Aorta (tissue), 5 donors: ENCODE data around the gene SYNE1. TPM values are rescaled to one million over a fixed set of nuclear protein-coding genes. Genes with fewer than 3 reads are reported as not detected.
"Not testable (repeated sequence)": the region's sequence is repeated elsewhere in the genome, so short reads cannot be mapped to it uniquely, and the experiment has no call there.

Experiments
- ATAC-seq: fragments of 200-7000 bp; cut with Tn5 transposase; one replicate; pipeline ENCODE4 v1.9.1; 2022; ENCODE audit warnings: moderate library complexity; ENCODE audit not compliant: low FRiP score
- DNase-seq, 2 donors: peaks; one replicate each; pipeline ENCODE4 v3.0.0-alpha.2; 2020
- H3K27ac ChIP-seq, 2 donors: one replicate each; pipeline ENCODE4 v1.5.1; 2013; ENCODE audit warnings: low read length in 2 of 2, mild to moderate bottlenecking in 2 of 2, moderate library complexity in 2 of 2, control low read depth in 1 of 2, inconsistent platforms in 1 of 2, low read depth in 1 of 2
- H3K27me3 ChIP-seq, 2 donors: one replicate each; pipeline ENCODE4 v1.6.1; 2013; ENCODE audit warnings: control low read depth in 1 of 2, low read length in 1 of 2, mild to moderate bottlenecking in 1 of 2, moderate library complexity in 1 of 2; ENCODE audit not compliant: insufficient read depth in 2 of 2, control insufficient read depth in 1 of 2
- H3K36me3 ChIP-seq, 2 donors: one replicate each; pipeline ENCODE4 v1.6.1; 2013; ENCODE audit warnings: control low read depth in 1 of 2, low read length in 1 of 2, mild to moderate bottlenecking in 1 of 2; ENCODE audit not compliant: insufficient read depth in 2 of 2, control insufficient read depth in 1 of 2
- H3K4me1 ChIP-seq, 2 donors: one replicate each; pipeline ENCODE4 v1.6.1; 2013; ENCODE audit warnings: low read length in 2 of 2, control low read depth in 1 of 2, mild to moderate bottlenecking in 1 of 2, moderate library complexity in 1 of 2; ENCODE audit not compliant: insufficient read depth in 2 of 2, control insufficient read depth in 1 of 2
- H3K4me3 ChIP-seq, 2 donors: one replicate each; pipeline ENCODE4 v1.5.1; 2013; ENCODE audit warnings: low read length in 2 of 2, control low read depth in 1 of 2, mild to moderate bottlenecking in 1 of 2
- H3K9me3 ChIP-seq: one replicate; pipeline ENCODE4 v1.6.1; 2013; ENCODE audit warnings: mild to moderate bottlenecking, low read length; ENCODE audit not compliant: control insufficient read depth
- WGBS, 2 donors: extraction: QIAGEN DNeasy Blood & Tissue Kit; methylation state at CpG; one replicate each; pipeline ENCODE4 v1.1.7; 2013; 5-methylcytosine and 5-hydroxymethylcytosine counted together
- intact Hi-C, 2 donors: fragments of 100-400 bp; cut with DNase I; formaldehyde crosslinking; loops; one replicate each; pipeline versions ENCODE4 v1.14.2 to v1.15.0; 2022
- polyA plus RNA-seq, 2 donors: library from polyadenylated mRNA; stranded (reverse); fragments of 200-250 nt; gene quantifications; one replicate each; pipeline ENCODE4 v1.2.3, GENCODE V29; 2013
- total RNA-seq, 2 donors: library from RNA; stranded (reverse); fragmentation: NEBNext Ultra II Directional; extraction: Animal tissue kit (Norgen Biotek cat#: 25700); gene quantifications; one replicate each; pipeline ENCODE4 v1.2.1, GENCODE V29; 2021
- donor health status: healthy with polysubstance abuse.
- donor health status: Bipolar disorder and iron deficiency.
- donor health status: DM: no; HTN: no; CAD: no.
- donor health status: DM: no; HTN: no; CAD: no.
- donor health status: DM: yes; HTN: yes; CAD: no.

The SYNE1 gene
- total and polyA plus RNA-seq, 4 donors: 54.3 to 356 (median 221) TPM

DNA sequence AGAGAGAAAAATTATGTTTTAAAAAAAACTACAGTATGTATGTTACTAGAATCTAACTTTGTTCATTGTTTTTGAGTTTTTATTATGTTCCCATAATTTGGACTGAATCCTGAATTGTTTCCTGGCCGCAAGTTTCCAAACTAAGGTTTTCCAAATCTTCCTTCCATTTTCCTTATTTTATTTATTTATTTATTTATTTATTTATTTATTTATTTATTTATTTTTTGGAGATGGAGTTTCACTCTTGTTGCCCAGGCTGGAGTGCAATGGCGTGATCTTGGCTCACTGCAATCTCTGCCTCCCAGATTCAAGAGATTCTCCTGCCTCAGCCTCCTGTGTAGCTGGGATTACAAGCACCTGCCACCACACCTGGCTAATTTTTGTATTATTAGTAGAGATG lies 215.7 kb downstream of the SYNE1 start:
- H3K4me3 ChIP-seq, H3K36me3 ChIP-seq, H3K27ac ChIP-seq, H3K4me1 ChIP-seq, ATAC-seq, H3K9me3 ChIP-seq, DNase-seq, H3K27me3 ChIP-seq, intact Hi-C loops: not testable (repeated sequence)
- WGBS, 2 donors: 89 to 97% methylated on average over 2 of the region's 2 CpGs

DNA sequence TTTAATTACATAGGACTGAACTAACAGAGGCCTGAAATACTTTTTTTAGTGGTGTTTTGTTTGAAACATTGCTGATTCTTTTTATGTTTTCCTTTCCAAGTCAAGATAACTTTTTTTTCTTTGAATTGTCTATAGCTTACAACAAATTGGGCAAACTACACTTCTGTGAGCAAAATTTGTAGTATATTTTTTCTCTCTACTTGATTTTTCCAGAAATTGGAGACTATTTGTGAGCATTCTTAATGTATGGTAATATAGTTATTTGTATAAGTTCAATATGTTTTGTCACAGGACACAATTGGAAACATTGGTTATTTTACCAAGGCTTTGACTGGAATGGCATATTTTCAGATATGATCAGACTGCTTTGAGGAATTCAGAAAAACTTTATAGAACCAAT lies 216.5 kb downstream of the SYNE1 start:
- DNase-seq: no peak
- Histone ChIP-seq H3K27ac (no peak overlapping the region), H3K27me3 (no peaks in the 10 kb centered on the region), H3K4me3 (no peak overlapping the region), H3K9me3 (no peaks in the 10 kb centered on the region), H3K4me1 (no peaks in the 10 kb centered on the region), H3K36me3 (no peaks in the 10 kb centered on the region)
- intact Hi-C loops: no loop called here
- no peak for ATAC-seq

DNA sequence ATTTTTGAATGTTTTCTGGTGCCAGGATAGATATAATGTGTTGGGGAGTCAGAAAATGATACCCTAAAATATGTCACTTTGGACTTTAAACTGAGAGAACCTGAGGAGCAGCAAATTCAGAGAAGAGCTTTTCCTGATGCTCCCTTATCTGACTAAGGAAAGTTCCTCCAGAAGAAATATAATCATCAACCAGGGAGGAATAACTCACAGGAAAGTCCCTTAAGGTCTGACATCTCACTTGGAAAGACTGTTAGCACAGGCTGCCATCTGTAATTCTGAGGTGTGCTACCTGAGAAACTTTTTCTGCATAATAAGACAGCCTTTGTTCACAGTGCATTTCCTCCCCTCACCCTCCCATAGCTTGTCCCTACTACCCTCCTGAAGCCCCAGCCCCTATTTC lies 218.6 kb downstream of the SYNE1 start:
- no peaks in the 10 kb centered on the region for H3K36me3 ChIP-seq
- intact Hi-C loops: no loop called here
- no peaks in the 10 kb centered on the region for H3K9me3 ChIP-seq
- no peak for DNase-seq
- no peak overlapping the region for H3K4me3 ChIP-seq
- no peak overlapping the region for H3K27ac ChIP-seq
- H3K4me1 ChIP-seq: no peaks in the 10 kb centered on the region
- no peak for ATAC-seq
- no peaks in the 10 kb centered on the region for H3K27me3 ChIP-seq

DNA sequence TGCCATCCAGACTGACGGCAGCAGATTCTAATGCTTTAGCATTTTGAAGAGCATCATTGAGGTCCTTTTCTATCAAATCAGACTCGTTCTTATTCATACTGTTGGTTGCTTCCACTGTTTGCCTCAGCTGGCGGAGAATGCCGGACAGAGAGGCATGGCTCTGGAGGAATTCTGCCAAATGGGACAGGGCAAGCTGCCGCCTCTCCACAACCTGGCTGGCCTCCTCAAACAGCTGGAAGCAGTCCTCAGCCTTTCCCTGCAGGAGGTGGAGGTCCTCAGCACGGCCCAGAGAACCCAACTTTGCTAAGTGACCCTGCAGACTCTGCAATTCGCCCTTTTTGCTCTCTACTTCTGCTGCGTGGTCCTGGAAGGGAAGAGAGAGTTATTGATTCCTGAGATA lies 220.5 kb downstream of the SYNE1 start:
- H3K9me3 ChIP-seq: no peaks in the 10 kb centered on the region
- no peak overlapping the region for H3K27ac ChIP-seq
- intact Hi-C loops: no loop called here
- no peaks in the 10 kb centered on the region for H3K27me3 ChIP-seq
- DNase-seq (no peak), ATAC-seq (no peak)
- no peak overlapping the region for H3K4me3 ChIP-seq
- H3K4me1 ChIP-seq: no peaks in the 10 kb centered on the region
- H3K36me3 ChIP-seq: no peaks in the 10 kb centered on the region
- WGBS, 2 donors: 54 to 67% methylated on average over 8 of the region's 8 CpGs

DNA sequence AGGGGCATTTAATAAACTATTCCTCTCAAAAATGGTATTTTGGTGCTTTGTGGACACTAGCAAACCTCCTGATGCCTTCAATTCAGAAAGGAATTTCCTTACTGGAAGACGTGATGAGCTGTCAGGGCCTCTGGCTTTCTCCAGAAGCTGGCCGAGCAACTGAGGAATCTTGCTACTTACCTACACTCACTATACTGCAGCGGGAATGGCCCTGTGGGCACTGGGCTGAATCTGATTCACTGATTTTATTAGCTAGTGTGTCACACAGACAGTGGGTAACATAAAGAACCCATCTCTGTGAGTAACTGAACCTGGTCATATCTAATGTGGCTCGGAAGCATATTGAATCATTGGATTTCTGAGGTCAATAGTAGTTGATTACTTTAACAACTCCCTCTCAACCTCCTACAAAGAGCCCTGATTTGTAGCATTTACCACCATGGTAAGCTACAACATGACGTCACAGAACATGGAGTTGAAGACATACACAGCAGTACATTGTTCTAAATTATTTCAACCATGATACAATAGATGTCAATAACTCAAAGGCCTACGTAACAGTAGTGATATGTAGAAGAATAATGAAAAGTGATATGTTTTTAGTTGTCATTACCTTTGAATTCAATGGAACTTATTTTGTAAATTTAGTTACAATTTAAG lies 232.1 kb downstream of the SYNE1 start:
- peaks cover 0 to 4% of the 10 kb centered on the region in 2 donors for H3K4me1 ChIP-seq
- no peak overlapping the region for H3K4me3 ChIP-seq
- no peak for ATAC-seq
- no peak overlapping the region for H3K27ac ChIP-seq
- intact Hi-C loops: no loop called here
- DNase-seq: no peak
- H3K9me3 ChIP-seq: no peaks in the 10 kb centered on the region
- no peaks in the 10 kb centered on the region for H3K36me3 ChIP-seq
- 92 to 93% methylated on average over 6 of the region's 6 CpGs for WGBS, 2 donors
- no peaks in the 10 kb centered on the region for H3K27me3 ChIP-seq

DNA sequence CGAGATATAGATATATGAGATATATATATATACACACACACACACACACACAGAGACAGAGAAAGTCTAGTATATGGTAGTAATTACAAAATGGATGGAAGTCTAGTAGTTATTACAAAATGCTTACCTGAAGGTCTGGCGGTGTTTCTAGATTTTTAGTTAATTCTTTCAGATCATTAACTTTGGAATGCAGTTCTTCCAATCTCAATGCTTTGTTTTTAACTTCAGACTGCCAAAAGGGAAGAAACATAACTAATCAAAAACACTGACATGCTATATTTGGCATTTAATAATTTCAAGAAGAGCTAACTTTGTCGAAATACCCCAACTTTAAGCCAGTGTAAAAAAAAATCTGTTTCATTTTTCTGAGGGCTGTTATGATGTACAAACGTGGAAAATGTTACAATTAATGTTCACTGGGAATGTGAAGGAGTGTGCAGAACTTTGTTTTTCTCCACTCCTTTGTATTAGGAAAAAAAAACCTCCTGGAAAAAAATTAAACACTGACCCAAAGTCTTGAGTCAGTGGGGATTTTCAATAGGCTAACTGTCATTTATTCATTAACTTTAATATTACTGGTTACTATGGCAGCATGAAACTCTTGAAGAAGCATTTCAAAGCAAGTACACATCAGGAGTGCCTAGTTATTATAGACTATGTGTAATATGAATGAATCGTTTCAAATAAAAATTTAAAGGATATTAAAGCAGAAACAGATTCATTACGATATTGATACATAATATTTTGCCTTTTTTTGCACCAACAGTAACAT lies 232.9 kb downstream of the SYNE1 start:
- Histone ChIP-seq H3K36me3 (no peaks in the 10 kb centered on the region), H3K4me3 (no peak overlapping the region), H3K27ac (no peak overlapping the region), H3K9me3 (no peaks in the 10 kb centered on the region), H3K4me1 (peaks cover 1 to 6% of the 10 kb centered on the region in 2 donors), H3K27me3 (no peaks in the 10 kb centered on the region)
- ATAC-seq (no peak), DNase-seq (no peak)
- intact Hi-C loops: no loop called here
- WGBS, 2 donors: 61 to 62% methylated on average over 6 of the region's 6 CpGs

DNA sequence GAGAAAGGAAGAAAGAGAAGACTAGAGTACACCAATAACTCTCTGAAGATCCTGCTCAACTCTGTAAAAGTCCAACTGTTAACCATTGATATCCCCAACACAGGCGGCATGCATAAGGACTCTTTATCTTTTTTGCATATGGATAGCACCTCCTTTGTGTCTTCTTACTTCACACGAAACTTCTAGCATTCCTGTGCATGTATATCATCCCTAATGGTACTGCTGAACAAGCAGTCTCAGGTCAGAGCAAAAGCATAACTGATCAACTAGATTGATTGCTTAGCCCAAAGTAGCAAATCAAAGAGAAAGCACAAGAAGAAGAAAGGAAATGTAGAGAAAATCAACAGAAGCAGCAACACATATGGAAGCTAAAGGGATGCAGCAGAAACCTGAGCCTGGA lies 234.4 kb downstream of the SYNE1 start:
- ATAC-seq (no peak), DNase-seq (no peak)
- H3K4me3 ChIP-seq: no peak overlapping the region
- H3K36me3 ChIP-seq: no peaks in the 10 kb centered on the region
- 85 to 89% methylated on average over 2 of the region's 2 CpGs for WGBS, 2 donors
- intact Hi-C loops: no loop called here
- H3K27ac ChIP-seq: no peak overlapping the region
- H3K9me3 ChIP-seq: no peaks in the 10 kb centered on the region
- H3K4me1 ChIP-seq: peaks cover 4 to 8% of the 10 kb centered on the region in 2 donors
- H3K27me3 ChIP-seq: no peaks in the 10 kb centered on the region

DNA sequence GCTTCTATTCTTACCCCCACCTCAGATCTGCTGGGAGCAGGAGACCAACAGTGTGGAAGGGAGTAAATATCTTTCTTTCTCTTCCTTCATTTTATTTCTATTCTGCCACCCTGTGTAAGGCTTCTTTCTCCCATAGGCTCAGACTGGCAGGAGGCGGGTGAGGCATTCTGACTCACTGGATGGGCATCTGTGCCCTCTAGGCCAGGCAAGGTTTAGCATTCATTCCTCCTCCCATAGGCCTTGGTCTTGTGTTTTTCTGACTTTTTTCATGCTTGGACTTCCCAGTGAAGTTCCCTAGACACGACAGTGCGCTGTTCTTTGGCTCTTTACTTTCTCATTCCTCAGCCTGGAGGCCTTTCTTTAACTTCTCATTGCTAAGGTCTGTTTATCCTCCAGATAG lies 235.2 kb downstream of the SYNE1 start:
- ATAC-seq (peak; percentile 68), DNase-seq (peak in 1 of 2 donors; percentile 56)
- Histone ChIP-seq H3K36me3 (no peaks in the 10 kb centered on the region), H3K27me3 (no peaks in the 10 kb centered on the region), H3K4me3 (no peak overlapping the region), H3K4me1 (peaks cover 5 to 8% of the 10 kb centered on the region in 2 donors), H3K9me3 (no peaks in the 10 kb centered on the region), H3K27ac (peak overlapping the region; percentile 46 to 93)
- intact Hi-C loops: loop anchor here in 1 of 2 donors (2.0 kb wide), 1 partner anchor 21 kb away; no protein-coding TSS in a partner anchor
- WGBS, 2 donors: 16 to 21% methylated on average over 3 of the region's 3 CpGs

DNA sequence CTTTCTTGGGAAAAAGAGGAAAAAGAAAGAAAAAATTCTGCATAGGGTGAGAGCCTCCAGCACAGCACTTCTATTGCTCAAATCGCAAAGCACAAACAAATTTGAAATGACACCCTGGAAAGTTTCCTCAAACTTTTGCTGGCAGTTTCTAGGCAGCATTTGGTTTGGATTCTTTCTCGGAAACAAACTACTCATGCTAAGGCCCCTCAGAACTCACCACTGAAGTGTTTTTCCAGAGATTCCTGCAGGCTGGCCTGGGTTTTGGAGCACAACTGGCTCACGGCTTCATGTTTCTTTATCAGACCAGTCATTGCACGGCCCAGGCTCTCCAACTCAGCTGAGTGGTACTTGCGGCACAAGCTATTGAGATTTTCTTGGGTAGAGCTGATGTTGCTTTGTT lies 237.8 kb downstream of the SYNE1 start:
- Histone ChIP-seq H3K9me3 (no peaks in the 10 kb centered on the region), H3K4me1 (peaks cover 5 to 8% of the 10 kb centered on the region in 2 donors), H3K4me3 (peak overlapping the region in 1 of 2 donors; percentile 48), H3K27ac (peak overlapping the region; percentile 83 to 100), H3K36me3 (no peaks in the 10 kb centered on the region), H3K27me3 (no peaks in the 10 kb centered on the region)
- ATAC-seq: peak; percentile 85
- WGBS, 2 donors: 3 to 7% methylated on average over 5 of the region's 5 CpGs
- intact Hi-C loops: no loop called here
- peak; percentile 81 to 82 for DNase-seq
